VCaP (cell line): Measurements from ENCODE around the gene NEIL3.

Source experiments
- H3K27ac ChIP-seq: fragments of 450-650 bp; 2 replicates; pipeline ENCODE4 v1.5.1; 2017
- TF ChIP-seq, protein P1 (sequence below): fragments of 450-650 bp; conservative IDR thresholded peaks from 2 replicates; pipeline ENCODE4 v1.5.1; 2017; ENCODE audit warnings: mild to moderate bottlenecking, moderate library complexity

NEIL3 gene

GRCh38 chr4:177403746-177404145, 94.1 kb downstream of the NEIL3 start:
- TF ChIP-seq, protein P1, sequence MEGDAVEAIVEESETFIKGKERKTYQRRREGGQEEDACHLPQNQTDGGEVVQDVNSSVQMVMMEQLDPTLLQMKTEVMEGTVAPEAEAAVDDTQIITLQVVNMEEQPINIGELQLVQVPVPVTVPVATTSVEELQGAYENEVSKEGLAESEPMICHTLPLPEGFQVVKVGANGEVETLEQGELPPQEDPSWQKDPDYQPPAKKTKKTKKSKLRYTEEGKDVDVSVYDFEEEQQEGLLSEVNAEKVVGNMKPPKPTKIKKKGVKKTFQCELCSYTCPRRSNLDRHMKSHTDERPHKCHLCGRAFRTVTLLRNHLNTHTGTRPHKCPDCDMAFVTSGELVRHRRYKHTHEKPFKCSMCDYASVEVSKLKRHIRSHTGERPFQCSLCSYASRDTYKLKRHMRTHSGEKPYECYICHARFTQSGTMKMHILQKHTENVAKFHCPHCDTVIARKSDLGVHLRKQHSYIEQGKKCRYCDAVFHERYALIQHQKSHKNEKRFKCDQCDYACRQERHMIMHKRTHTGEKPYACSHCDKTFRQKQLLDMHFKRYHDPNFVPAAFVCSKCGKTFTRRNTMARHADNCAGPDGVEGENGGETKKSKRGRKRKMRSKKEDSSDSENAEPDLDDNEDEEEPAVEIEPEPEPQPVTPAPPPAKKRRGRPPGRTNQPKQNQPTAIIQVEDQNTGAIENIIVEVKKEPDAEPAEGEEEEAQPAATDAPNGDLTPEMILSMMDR: no peak
- H3K27ac ChIP-seq: no peak overlapping the region

DNA sequence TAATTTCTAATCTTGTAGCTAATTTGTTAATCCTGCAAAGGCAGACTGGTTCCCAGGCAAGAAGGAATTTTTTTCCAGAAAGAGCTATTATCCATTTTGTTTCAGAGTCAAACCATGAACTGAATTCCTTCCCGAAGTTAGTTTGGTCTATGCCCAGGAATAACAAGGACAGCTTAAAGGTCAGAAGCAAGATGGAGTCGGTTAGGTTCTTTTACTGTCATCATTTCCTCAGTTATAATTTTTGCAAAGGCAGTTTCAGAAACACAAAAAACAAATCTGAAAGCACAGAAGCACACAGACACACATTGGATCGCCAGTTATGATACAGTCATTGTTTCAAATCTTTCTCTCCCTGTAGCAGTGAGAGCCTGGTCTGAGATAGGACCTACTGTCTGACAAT, 94.7 kb downstream of the NEIL3 start:
- TF ChIP-seq, protein P1: no peak
- no peak overlapping the region for H3K27ac ChIP-seq

- no peak overlapping the region for H3K27ac ChIP-seq
- TF ChIP-seq, protein P1: no peak
Measured at GRCh38 chr4:177404986-177405385, 95.3 kb downstream of the NEIL3 start.

- TF ChIP-seq, protein P1: no peak
- H3K27ac ChIP-seq: no peak overlapping the region
Measured at GRCh38 chr4:177405508-177405907, 95.8 kb downstream of the NEIL3 start.

DNA sequence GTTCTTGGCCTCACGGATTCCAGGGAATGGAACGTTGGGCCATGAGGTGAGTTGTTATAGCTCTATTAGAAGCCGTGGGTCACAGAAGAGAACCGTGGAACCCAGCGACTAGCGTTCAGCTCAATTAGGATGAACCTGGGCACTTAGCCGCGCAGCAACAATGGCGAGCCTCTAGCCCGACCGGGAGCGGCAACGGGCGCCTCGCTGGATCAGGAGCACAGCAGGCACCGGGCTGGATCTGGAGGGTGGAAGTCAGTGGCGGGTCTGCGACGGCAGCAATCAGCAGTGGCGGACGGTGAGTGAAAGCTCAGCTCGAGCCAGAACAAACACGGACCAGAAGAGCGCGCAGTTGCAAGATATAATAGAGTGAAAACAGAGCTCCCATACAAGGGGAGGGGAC, 98.3 kb downstream of the NEIL3 start:
- no peak overlapping the region for H3K27ac ChIP-seq
- TF ChIP-seq, protein P1: no peak

DNA sequence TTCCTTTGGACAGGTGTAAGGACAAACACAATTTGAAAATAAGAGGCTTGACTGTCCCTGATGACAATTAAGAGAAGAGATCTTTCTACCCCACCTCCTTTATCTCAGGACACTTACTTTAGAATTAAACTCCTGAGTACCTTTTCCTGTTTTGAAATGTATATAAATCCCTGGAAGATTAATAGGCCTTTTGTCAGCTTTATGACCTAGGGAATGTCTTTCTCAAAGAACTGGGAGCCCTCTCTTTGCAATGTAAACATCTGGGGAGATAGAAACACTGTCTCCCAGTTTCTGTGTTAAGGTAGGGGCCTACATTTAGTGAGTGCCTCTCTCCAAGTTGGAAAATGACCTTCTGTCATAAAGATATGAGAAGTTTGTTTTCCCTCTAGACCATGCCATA, 100.9 kb downstream of the NEIL3 start:
- H3K27ac ChIP-seq: no peak overlapping the region
- TF ChIP-seq, protein P1: no peak

- TF ChIP-seq, protein P1: no peak
- no peak overlapping the region for H3K27ac ChIP-seq
Measured at GRCh38 chr4:177411996-177412395, 102.3 kb downstream of the NEIL3 start.
